Measurements from ENCODE around the gene MYRF. TPM values are rescaled to one million over a fixed set of nuclear protein-coding genes. Genes with fewer than 3 reads are reported as not detected.

Gene MYRF
- total RNA-seq, 2 donors from 2014 or later, result 4.6 to 15.6 TPM

DNA sequence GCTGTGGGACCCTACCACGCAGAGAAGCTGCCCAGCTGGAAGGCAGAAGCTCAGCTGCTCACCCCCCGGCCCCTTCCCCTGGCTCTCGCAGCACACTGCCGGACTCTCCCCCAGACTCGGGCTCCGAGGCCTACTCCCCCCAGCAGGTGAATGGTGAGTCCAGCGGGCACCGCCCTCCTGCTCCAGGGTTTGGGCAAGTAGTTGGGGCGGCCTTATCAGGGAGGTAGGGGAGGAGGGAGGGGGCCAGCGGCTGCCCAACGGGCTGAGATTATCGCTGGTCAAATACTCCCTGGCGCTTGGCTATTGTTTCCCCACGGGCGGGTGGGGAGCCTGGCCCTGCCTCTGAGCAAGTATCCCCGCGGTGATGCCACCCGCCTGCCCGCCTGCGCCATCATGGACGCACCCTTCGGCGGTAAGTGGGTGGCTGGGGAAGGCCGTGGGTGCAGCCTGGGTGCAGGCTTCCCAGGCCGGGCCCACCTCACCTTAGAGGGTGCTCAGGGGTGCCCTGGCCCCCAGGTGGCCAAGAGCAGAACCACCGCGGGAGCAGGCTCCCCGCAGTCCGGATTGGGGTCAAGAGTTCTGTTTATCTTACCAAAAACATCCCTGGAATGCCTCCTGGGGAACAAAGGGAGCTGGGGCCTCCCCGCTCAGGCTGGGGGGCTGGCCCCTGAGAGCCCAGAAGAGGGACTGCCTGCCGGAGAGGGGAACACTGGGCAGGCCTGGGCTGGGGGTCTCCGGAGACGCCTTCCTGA is 16.9 kb downstream of the MYRF start:
- DNase-seq (no peak), ATAC-seq (no peak)
- intact Hi-C loops (cut with DNase I, micrococcal nuclease), result no loop called here

DNA sequence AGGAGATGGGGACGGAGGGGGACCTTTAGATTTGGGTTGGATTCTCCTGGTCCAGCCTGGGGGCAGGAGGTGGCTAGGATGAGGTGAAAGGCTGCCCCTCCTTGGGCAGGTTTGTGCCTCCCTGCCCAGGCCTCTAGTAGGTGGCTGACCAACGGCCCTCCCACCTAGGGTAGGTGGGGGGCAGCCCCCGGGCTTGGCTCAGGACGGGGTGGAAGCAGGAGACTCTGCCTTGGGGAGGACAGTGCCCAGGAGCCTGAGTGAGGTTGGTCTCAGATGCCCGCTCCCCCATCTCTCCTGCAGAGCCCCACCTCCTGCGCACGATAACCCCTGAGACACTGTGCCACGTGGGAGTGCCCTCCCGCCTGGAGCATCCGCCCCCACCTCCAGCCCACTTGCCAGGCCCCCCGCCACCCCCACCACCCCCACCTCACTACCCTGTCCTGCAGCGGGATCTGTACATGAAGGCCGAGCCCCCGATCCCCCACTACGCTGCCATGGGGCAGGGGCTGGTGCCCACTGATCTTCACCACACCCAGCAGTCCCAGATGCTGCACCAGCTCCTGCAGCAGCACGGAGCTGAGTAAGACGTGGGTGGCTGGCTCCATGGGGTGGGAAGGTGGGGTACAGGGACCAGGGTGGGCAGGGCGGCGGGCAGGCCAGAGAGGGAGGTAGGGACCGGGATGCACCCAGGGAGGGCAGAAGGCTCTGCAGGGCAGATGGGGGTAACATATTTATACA is 17.7 kb downstream of the MYRF start:
- no peak for ATAC-seq
- intact Hi-C loops (cut with DNase I, micrococcal nuclease), result no loop called here
- no peak for DNase-seq

DNA sequence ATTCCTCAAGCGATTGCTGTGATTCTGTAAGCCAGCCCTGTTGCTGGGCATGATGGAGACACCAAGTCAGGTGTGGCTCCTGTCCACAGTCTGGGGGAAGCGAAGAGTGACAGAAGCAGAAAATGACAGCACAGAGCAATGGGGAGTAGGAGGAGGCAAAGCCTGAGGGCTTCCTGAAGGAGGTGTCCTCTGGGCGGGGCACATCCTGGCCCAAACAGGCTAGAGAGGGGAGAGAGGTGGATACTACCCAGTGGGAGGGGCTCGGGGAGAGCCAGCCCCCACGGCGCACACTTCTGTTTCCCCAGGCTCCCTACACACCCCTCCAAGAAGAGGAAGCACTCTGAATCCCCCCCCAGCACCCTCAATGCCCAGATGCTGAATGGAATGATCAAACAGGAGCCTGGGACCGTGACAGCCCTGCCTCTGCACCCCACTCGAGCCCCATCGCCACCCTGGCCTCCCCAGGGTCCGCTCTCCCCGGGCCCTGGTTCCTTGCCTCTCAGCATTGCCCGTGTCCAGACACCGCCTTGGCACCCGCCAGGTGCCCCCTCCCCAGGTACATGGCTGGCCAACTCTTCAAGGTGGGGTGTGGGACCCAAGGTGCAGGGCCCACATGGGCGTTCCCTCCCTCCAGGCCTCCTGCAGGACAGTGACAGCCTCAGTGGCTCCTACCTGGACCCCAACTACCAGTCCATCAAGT is 18.9 kb downstream of the MYRF start:
- DNase-seq (no peak), ATAC-seq (no peak)
- intact Hi-C loops (cut with DNase I, micrococcal nuclease), result no loop called here

- ATAC-seq (no peak), DNase-seq (no peak)
- intact Hi-C loops (cut with DNase I, micrococcal nuclease), result no loop called here
Observed at GRCh38 chr11:61771985-61772455, 19.6 kb downstream of the MYRF start.

GRCh38 chr11:61773356-61773755 is 20.9 kb downstream of the MYRF start:
- intact Hi-C loops (cut with DNase I, micrococcal nuclease), result no loop called here
- ATAC-seq, result no peak
- no peak for DNase-seq

DNA sequence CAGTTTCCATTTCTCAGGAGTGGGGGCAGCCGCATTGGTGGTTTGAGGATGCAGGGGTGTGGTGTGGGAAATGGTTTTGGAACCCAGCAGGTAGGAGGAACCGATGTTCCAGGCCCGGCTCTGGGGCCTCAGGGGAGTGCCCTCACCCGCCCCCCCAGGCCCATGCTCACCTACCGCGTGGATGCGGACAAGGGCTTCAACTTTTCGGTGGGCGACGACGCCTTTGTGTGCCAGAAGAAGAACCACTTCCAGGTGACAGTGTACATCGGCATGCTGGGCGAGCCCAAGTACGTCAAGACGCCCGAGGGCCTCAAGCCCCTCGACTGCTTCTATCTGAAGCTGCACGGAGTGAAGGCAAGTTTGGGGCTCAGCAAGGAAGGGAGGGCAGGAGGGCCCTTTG is 21.4 kb downstream of the MYRF start:
- intact Hi-C loops (cut with DNase I, micrococcal nuclease), result no loop called here
- no peak for ATAC-seq
- DNase-seq, result no peak

- intact Hi-C loops (cut with DNase I, micrococcal nuclease), result no loop called here
- ATAC-seq (no peak), DNase-seq (no peak)
Observed at GRCh38 chr11:61774411-61774810, 22.0 kb downstream of the MYRF start.

DNA sequence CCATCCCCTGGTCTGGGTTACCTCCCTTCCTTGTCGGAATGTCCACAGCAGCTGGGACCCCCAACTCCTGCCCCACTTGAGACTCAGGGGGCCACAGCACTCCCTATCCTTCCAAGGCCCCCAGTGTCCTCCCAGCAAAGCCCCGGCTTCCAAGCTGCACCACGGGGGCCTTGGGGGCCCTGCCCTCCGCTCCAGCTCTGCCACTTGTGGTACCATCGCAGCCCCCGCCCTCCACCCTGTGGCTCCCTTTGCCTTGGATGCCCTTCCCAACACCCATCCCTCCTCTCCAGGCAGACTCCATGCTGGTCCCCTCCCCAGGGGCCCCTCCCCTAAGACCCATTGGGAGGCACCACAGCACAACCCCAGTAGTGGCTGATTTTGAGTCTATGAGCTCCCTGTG is 22.7 kb downstream of the MYRF start:
- ATAC-seq, result no peak
- no peak for DNase-seq
- intact Hi-C loops (cut with DNase I, micrococcal nuclease), result no loop called here

GRCh38 chr11:61775606-61776554 is 23.4 kb downstream of the MYRF start:
- DNase-seq (no peak), ATAC-seq (peak; percentile 25)
- intact Hi-C loops (cut with DNase I, micrococcal nuclease), result no loop called here

DNA sequence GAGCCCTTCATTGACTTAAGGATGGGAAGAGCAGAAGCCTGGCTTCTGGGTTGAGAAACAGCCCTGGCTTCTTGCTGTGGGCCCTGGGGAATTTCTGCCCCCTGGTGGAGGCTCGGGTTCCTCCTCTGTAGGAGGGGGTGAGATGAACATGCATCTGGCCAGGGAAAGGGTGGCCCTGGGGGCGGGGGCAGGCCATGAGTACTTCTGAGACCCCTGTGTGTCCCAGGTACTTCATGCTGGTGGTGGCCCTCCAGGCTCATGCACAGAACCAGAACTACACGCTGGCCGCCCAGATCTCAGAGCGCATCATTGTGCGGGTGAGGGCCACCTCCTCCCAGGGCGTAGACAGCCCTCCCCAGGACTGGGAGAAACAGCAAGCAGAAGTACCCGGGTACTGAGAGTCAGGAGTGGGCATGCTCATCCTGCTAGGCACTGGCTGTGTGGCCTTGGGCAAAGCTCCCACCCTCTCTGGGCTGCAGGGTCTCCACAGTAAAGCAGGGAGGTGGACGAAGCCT is 24.2 kb downstream of the MYRF start:
- DNase-seq, result peak; percentile 54 to 79
- ATAC-seq, result peak; percentile 73
- intact Hi-C loops (cut with DNase I, micrococcal nuclease), result no loop called here

GRCh38 chr11:61777234-61778090 is 25.0 kb downstream of the MYRF start:
- DNase-seq, result peak in 1 of 2 donors; percentile 47
- intact Hi-C loops (cut with DNase I, micrococcal nuclease), result no loop called here

DNA sequence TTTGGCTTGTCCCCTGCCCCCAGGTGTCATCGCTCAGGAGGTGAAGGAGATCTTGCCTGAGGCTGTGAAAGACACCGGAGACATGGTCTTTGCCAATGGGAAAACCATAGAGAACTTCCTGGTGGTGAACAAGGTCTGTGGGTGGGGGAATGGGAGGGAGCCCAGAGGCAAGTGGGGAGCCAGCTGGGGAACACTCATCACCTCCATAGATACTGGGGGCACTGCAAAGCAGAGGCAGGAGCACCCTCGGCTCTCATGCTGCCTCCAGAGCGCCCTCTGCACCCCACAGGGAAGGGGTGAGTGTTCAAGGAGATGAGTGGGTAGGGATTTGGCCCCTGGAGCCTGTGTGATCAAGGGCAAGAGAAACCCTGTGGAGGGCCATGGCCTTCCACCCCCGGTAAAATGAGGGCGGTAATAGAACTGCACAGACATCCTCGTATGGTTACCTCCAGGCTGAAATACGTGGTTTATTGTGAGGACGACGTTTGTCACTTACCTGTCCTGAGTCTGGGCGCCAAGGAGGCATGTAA is 26.0 kb downstream of the MYRF start:
- no peak for ATAC-seq
- no peak for DNase-seq
- intact Hi-C loops (cut with DNase I, micrococcal nuclease), result no loop called here

More at GRCh38 chr11:61777234-61778090, 25.0 kb downstream of the MYRF start:
- peak; percentile 44 for ATAC-seq

- ATAC-seq (no peak), DNase-seq (no peak)
- intact Hi-C loops (cut with DNase I, micrococcal nuclease), result no loop called here
Observed at GRCh38 chr11:61778920-61779650, 26.6 kb downstream of the MYRF start.

DNA sequence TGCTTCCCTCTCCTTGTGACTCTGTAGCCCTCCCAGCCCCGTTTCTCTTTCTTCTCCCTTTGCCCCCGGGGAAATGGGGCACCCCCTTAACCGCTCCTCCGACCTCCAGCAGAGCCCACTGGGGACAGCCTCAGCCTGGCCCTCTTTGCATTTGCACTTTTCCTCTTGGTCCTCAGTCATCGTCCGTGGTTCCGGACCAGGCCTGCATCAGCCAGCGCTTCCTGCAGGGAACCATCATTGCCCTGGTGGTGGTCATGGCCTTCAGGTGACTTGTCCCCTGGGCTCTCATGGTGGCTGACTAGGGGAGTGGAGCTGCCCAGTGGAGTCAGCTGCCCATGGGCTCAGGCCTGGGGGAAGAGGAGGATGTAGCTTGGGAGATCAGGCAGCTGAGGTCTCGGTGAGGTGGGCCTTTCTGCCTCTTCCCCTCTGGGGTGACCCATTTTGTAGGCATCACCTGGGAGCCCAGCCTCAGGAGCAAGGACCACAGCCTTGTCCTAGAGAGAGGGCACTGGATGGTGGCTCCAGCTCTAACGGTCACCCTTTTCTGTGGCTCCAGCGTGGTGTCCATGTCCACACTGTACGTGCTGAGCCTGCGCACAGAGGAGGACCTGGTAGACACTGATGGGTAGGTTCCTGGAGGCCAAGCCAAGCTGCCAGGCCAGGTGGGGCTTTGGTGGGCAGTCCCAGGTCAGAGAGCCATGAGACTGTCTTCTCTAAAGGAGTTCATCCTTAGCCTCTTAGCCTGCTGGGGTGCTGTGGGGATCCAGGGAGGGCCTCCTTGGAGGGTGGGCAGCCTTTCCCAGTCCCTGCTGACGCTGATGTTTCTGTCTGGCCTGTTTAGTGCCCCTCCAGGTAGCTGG is 27.5 kb downstream of the MYRF start:
- intact Hi-C loops (cut with DNase I, micrococcal nuclease), result no loop called here
- no peak for DNase-seq
- no peak for ATAC-seq

- intact Hi-C loops (cut with DNase I, micrococcal nuclease), result no loop called here
- ATAC-seq, result no peak
- no peak for DNase-seq
Observed at GRCh38 chr11:61780581-61781162, 28.2 kb downstream of the MYRF start.

All from left colon (tissue), 2 donors.